NCI-H82 (cell line): Measurements from ENCODE around the gene SPON1.
"Not testable (repeated sequence)": the region's sequence is repeated elsewhere in the genome, so short reads cannot be mapped to it uniquely, and the experiment has no call there.

ENCODE experiments used
- DNase-seq: peaks from one replicate; lab custom pipeline; 2025; lab: John Stamatoyannopoulos, UW

SPON1 gene

DNA sequence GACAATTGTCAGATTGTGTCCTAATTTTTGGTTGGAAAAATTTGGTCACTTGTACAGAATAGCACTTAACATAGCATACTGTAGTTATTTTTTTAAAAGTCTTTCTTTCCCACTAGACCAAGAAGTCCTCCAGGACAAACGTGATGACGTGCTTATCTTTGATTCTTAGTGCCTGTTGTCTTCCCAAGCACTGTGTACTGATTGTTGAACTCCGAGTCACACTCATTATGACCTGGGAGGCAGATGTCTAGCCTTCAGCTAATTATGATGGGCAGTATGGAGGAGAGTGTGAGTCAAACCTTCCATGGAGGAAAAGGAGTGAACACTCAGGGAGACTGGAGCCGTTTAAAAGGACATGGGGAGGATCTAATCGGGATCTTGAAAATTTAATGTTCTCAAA lies 119.8 kb downstream of the SPON1 start:
- peak; percentile 39 for DNase-seq

DNA sequence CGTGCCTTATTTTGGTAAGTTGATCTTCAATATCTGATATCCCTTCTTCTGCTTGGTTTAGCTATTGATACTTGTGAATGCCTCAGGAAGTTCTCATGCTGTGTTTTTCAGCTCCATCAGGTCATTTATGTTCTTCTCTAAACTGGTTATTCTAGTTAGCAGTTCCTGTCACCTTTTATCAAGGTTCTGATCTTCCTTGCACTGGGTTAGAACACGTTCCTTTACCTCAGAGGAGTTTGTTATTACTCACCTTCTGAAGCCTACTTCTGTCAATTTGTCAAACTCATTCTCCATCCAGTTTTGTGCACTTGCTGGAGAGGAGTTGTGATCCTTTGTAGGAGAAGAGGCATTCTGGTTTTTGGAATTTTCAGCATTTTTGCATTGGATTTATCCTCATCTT lies 126.3 kb downstream of the SPON1 start:
- DNase-seq: not testable (repeated sequence)

DNA sequence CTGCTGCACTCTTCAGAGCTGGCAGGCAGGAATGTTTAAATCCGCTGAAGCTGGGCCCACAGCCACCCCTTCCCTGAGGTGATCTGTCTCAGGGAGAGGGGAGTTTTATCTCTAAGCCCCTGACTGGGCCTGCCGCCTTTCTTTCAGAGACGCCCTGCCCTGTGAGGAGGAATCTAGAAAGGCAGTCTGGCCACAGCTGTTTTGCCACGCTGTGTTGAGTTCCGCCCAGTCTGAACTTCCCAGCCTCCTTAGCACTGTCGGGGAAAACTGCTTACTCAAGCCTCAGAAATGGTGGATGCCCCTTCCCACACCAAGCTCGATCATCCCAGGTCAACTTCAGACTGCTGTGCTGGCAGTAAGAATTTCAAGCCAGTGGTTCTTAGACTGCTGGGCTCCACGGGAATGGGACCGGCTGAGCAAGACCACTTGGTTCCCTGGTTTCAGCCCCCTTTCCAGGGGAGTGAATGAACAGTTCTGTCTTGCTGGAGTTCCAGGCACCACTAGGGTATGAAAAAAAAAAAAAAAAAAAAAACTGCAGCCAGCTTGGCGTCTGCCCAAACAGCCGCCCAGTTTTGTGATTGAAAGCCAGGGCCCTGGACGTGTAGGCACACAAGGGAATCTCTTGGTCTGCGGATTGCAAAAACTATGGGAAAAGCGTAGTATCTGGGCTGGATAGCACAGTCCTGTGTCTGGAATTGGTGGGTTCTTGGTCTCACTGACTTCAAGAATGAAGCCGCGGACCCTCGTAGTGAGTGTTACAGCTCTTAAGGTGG lies 127.4 kb downstream of the SPON1 start:
- no peak for DNase-seq

DNA sequence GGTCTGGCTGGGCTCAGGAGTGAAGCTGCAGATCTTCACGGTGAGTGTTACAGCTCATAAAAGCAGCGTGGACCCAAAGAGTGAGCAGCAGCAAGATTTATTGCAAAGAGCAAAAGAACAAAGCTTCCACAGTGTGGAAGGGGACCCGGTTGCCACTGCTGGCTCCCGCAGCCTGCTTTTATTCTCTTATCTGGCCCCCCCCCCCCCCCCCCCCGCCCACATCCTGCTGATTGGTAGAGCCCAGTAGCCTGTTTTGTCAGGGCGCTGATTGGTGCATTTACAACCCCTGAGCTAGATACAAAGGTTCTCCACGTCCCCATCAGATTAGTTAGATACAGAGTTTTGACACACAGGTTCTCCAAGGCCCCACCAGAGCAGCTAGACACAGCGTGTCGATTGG lies 128.1 kb downstream of the SPON1 start:
- not testable (repeated sequence) for DNase-seq

GRCh38 chr11:14093065-14093464 lies 130.5 kb downstream of the SPON1 start:
- no peak for DNase-seq

- DNase-seq: no peak
Measured at GRCh38 chr11:14094481-14095037, 132.0 kb downstream of the SPON1 start.

DNA sequence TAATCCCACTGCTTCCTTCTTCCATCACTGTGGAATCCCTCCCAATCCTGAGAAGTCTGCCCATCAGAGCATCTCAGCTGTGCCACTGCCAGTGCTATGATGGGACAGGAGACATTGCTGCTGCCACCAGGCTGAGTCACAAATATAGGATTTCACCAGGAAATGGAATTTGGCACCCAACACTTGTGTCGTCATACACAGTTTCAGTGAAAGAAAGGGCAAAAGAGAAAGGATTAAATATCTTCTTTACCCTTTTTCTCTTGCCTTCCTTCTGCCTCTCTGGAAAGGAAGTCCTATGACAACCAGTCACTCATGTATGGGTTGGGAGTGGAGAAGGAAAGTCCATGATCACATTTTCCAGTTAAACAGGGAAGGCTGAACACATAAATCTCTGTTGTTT lies 133.4 kb downstream of the SPON1 start:
- no peak for DNase-seq

GRCh38 chr11:14096606-14097005 lies 134.1 kb downstream of the SPON1 start:
- DNase-seq: no peak

DNA sequence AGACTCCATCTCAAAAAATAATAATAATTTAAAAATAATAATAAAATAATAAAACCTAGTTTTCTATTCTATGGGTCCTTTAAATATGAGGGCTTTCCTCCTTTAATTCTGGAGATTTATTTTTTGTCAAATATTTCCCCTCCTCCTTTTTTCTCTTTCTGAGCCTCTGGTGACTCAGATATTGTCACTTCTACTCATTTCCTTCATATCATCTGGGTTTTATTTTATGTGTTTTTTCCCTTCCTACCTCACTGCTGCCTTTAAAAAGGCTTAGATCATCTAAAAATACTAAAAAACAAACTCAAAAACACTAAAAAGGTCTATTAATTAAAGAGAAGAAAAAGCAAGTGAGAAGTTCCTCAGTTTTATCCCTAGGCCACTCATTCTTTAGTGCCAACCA lies 138.9 kb downstream of the SPON1 start:
- no peak for DNase-seq

DNA sequence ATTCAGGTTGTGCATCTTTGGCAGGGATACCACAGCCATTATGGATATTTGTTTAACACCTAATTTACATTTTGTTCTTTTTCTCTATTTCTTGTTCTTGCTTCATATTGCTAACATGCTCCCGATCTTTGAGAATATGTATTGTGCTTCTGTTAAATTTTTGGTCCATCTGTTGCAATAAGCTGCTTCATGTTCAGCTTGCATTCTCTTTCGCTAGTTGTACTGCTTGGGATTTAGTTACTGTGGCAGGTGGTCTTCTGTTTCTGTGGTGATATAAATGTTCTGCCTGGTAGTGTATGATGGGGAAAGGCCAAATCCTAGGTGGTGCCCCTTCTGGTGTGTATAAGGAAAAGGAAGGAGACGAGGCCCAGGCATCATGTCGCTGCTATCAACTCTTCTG lies 140.2 kb downstream of the SPON1 start:
- DNase-seq: no peak

DNA sequence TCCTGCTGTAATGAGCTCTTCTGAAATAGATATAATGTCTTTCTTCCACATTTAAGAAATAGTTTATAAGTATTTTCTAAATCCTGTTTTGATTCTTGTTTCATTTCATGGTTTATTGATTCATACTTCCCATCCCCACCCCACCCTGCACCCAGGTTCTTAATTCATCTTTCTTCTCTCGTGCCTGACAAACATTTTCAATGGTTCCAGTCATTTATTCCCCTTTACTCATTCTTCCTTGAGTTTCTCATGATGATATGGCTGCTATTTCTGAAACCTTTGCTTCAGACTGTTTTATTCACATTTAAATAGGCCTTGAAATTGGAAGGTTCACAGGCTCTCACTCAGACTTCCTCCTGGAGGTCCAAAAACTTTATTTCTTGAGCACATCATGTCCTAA lies 142.9 kb downstream of the SPON1 start:
- DNase-seq: no peak

- DNase-seq: peak; percentile 78
Measured at GRCh38 chr11:14106303-14107049, 144.0 kb downstream of the SPON1 start.

- DNase-seq: peak; percentile 19
Measured at GRCh38 chr11:14107050-14107430, 144.5 kb downstream of the SPON1 start.

- DNase-seq: peak; percentile 4
Measured at GRCh38 chr11:14109742-14110141, 147.2 kb downstream of the SPON1 start.

DNA sequence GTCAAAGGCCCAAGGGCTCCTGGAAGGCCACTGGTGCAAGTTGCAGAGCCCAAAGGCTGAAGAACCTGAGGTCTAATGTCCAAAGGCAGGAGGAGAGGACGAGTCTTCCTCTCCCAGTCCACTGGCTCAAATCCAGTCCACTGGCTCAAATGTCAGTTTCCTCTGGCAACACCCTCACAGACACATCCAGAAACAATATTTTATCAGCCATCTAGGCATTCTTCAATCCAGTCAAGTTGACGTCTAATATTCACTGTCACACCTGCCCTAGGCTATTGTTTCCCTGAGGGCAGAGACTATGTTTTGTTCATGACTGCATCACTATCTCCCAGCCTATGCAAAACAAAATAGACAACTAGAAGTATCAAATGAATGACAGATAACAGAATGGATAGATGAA lies 148.1 kb downstream of the SPON1 start:
- DNase-seq: no peak

DNA sequence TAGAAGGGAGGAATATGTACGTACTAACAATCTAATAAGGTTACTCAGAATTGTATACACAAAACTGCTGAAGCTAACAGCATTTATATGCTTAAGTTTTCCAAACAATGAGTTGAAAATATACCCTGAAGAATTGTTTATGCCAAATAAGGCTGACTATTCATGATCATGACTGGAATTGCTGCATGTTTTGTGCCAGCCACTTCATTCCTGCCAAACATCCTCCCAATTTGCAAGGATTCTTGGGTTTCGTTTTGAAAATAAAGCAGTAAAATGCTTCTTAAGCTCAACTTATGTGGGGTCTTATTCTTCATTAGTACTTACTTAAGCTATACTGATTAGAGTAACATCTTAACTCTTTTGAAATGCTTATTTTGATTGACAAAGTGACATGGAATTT lies 149.0 kb downstream of the SPON1 start:
- DNase-seq: no peak

DNA sequence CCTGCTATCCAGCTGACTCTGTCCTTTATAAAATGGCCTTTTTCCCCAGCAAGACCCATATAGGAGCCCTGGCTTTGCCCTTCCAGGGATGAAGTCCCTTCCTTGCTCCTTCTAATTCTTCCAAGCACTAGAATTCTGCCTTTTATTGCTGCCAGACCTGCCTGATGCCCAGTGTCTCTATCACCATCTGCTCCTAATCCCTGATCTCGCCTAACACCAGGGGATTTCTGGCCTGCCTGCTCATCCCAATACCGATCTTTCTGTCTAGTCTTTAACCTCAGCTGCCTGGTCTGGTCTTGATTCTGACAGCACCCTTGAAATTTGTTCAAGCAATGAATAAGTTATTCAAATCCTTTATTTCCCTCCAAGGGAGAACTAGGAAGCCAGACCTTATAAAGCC lies 150.2 kb downstream of the SPON1 start:
- DNase-seq: peak; percentile 93

- peak; percentile 56 for DNase-seq
Measured at GRCh38 chr11:14114269-14114668, 151.7 kb downstream of the SPON1 start.

DNA sequence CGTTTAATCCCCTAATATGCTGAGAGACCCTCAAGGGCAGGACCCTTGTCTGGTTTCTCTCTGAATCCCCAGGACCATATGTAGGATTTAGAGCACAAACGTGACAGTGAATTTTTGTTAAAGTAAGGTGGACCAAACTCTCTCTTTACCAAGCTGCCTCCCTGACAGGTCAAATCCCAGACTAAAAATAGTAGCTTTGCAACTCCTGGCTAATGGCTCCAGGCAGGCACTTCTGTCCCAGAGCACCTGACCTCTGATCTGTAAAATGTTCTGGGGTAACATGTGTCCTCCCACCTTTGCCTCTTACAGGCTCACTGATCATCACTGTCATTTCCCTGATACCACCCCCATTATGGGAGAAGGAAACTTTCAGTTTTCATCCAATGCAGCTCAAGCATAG lies 152.3 kb downstream of the SPON1 start:
- no peak for DNase-seq

DNA sequence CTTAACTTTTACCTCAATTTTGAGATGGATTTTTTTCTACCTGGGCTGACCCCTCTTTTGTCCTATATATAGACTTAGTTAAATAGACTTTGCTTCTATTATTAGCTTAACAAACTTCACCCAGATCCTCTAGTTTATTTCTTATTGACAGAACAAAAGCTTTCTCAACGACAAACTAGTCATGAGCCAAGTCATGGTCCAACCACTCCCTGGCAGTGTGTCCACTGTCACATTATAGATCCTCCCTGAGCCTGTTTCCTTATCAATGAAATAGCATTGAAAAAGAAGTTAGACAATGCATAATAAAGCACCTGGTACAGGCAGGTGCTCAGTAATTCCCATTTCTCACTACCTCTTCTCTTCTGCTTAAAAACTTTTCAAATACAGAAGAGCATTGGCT lies 155.1 kb downstream of the SPON1 start:
- DNase-seq: no peak

GRCh38 chr11:14118072-14118471 lies 155.5 kb downstream of the SPON1 start:
- DNase-seq: no peak

DNA sequence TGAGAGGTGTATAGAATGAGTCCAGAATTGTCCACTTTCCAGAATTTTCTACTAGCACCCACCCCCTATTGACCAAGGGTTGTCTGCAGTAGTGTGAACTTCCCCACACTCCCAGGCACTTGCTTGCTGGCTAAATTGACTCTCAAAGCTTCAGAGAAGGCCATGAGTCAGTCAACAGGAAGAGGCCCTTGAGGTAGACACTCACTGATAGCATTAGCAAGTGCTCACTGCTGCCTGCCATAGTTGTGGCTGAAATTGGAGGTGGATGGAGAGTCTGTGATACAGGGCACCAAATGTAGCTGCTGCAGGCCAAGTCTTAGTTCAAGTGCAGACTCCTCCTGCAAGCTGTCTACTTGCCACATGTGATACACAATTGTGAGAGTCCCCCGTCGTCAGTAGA lies 156.8 kb downstream of the SPON1 start:
- no peak for DNase-seq

- no peak for DNase-seq
Measured at GRCh38 chr11:14124350-14124749, 161.8 kb downstream of the SPON1 start.
